SU-DHL-6 (cell line): ENCODE results near the gene VAMP1.

Experiments
- EZH2phosphoT487 ChIP-seq: fragments of 200-600 bp; sonication (generic), shearing (Covaris generic); conservative IDR thresholded peaks from 2 replicates; pipeline ENCODE4 v1.6.1; 2018; ENCODE audit warnings: mild to moderate bottlenecking, antibody characterized with exemption, low read length, moderate library complexity, mixed read lengths
- TF ChIP-seq, protein P1 (sequence below): fragments of 200-600 bp; sonication (generic); IDR thresholded peaks from one replicate; pipeline ENCODE4 v1.5.1; 2017; ENCODE audit warnings: antibody characterized with exemption, mild to moderate bottlenecking, low read length, moderate library complexity; ENCODE audit not compliant: insufficient read depth, poor library complexity, severe bottlenecking

DNA sequence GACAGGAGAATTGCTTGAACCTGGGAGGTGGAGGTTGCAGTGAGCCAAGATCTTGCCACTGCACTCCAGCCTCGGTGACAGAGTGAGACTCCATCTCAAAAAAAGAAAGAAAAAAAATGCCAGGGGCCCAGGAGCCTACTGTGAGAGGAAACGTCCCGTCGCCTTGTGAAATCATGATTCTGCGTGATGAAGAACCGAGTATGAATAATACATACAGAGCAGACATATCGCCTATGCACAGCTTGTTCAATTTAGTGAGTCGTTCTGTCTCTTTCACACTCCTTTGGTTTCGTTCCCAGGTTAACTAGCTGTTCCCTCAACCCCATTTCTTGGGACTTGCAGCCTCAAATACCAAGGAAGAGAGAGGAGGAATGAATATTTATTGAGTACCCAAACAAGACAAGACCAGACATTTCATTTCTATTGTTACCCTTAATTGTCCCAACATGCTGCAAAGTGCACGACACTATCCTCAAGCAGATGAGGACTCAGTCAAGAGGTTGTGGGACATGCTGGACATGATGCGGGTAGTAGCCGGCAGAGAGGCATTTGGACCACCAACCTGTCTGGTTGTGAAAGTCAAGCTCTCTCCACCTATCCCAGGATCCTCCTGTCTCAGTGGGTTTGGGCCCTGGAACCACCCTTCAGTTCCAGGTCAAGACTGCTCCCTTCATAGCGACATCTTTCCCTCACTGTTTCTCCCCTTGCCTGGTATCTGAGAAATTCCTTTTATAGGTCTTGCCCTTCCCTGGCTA is 34.3 kb downstream of the VAMP1 start:
- TF ChIP-seq, protein P1, sequence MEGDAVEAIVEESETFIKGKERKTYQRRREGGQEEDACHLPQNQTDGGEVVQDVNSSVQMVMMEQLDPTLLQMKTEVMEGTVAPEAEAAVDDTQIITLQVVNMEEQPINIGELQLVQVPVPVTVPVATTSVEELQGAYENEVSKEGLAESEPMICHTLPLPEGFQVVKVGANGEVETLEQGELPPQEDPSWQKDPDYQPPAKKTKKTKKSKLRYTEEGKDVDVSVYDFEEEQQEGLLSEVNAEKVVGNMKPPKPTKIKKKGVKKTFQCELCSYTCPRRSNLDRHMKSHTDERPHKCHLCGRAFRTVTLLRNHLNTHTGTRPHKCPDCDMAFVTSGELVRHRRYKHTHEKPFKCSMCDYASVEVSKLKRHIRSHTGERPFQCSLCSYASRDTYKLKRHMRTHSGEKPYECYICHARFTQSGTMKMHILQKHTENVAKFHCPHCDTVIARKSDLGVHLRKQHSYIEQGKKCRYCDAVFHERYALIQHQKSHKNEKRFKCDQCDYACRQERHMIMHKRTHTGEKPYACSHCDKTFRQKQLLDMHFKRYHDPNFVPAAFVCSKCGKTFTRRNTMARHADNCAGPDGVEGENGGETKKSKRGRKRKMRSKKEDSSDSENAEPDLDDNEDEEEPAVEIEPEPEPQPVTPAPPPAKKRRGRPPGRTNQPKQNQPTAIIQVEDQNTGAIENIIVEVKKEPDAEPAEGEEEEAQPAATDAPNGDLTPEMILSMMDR: no peak
- no peak for TF ChIP-seq EZH2phosphoT487
